HEK293 (cell line): ENCODE data around the gene FABP7.
A peak's percentile ranks its signal among the peaks of the same experiment; 100 is the strongest.

Source experiments
- CTCF ChIA-PET: fragments of 350-600 bp; formaldehyde crosslinking; extraction: SDS; loops from one replicate; lab custom pipeline; 2021; ENCODE audit warnings: antibody characterized with exemption; lab: Yijun Ruan, JAX
- POLR2A ChIA-PET: fragments of 300-600 bp; formaldehyde crosslinking; extraction: SDS; loops from one replicate; lab custom pipeline; 2020; ENCODE audit warnings: antibody characterized with exemption, inconsistent platforms; lab: Yijun Ruan, JAX
- H3K27ac ChIP-seq: fragments of 200-500 bp; sonication (Bioruptor generic); 2 replicates; pipeline ENCODE4 v1.5.1; 2014; ENCODE audit warnings: low read depth, low read length, control low read depth, inconsistent platforms; ENCODE audit errors: extremely low read depth
- H3K36me3 ChIP-seq, 2 experiments: fragments of 200-500 bp in 1 of 2; sonication (Bioruptor generic) in 1 of 2; 1 replicate in 1 of 2; 2 replicates in 1 of 2; pipeline ENCODE4 v1.5.1; 2014 to 2017; ENCODE audit warnings: inconsistent platforms in 2 of 2, low read length in 2 of 2; ENCODE audit not compliant: control insufficient read depth in 2 of 2, insufficient read depth in 1 of 2
- H3K4me1 ChIP-seq: fragments of 200-500 bp; sonication (Bioruptor generic); 2 replicates; pipeline ENCODE4 v1.5.1; 2014; ENCODE audit warnings: mild to moderate bottlenecking, low read length, inconsistent platforms; ENCODE audit not compliant: control insufficient read depth, insufficient read depth
- H3K4me3 ChIP-seq: 2 replicates; pipeline ENCODE4 v1.5.1; 2011; ENCODE audit warnings: low read depth, mild to moderate bottlenecking, control low read depth, low read length, moderate library complexity
- H3K9me3 ChIP-seq: fragments of 200-500 bp; sonication (Bioruptor generic); 2 replicates; pipeline ENCODE4 v1.5.1; 2014; ENCODE audit warnings: low read depth, low read length, inconsistent platforms; ENCODE audit not compliant: control insufficient read depth, insufficient read depth
- EGR2 ChIP-seq: fragments of 450-650 bp; formaldehyde crosslinking; IDR thresholded peaks from 2 replicates; pipeline ENCODE4 v1.5.1; 2016; ENCODE audit warnings: low read depth, missing biosample characterization, missing genetic modification characterization
- KLF1 ChIP-seq: fragments of 450-650 bp; formaldehyde crosslinking; IDR thresholded peaks from 2 replicates; pipeline ENCODE4 v1.5.1; 2016; ENCODE audit warnings: missing biosample characterization, missing genetic modification characterization
- KLF7 ChIP-seq: fragments of 450-650 bp; formaldehyde crosslinking; IDR thresholded peaks from 2 replicates; pipeline ENCODE4 v1.5.1; 2016; ENCODE audit warnings: missing biosample characterization, missing genetic modification characterization, borderline replicate concordance
- MEIS1 ChIP-seq: sonication (generic); formaldehyde crosslinking; IDR thresholded peaks from 2 replicates; pipeline ENCODE4 v1.8.1; 2022; ENCODE audit warnings: missing genetic modification reagents, mild to moderate bottlenecking, borderline replicate concordance
- PRDM1 ChIP-seq: fragments of 450-650 bp; formaldehyde crosslinking; IDR thresholded peaks from 2 replicates; pipeline ENCODE4; 2016; ENCODE audit warnings: missing biosample characterization, missing genetic modification characterization
- ZFP3 ChIP-seq: fragments of 450-650 bp; formaldehyde crosslinking; IDR thresholded peaks from 2 replicates; pipeline ENCODE4 v1.5.1; 2016; ENCODE audit warnings: low read depth, missing biosample characterization, missing genetic modification characterization
- ZNF341 ChIP-seq: fragments of 450-650 bp; formaldehyde crosslinking; IDR thresholded peaks from 2 replicates; pipeline ENCODE4; 2016; ENCODE audit warnings: low read depth, missing biosample characterization, missing genetic modification characterization
- ZNF354C ChIP-seq: fragments of 450-650 bp; formaldehyde crosslinking; IDR thresholded peaks from 2 replicates; pipeline ENCODE4 v1.5.1; 2016; ENCODE audit warnings: missing biosample characterization, missing genetic modification characterization, low read depth, borderline replicate concordance
- ZNF501 ChIP-seq: fragments of 450-650 bp; formaldehyde crosslinking; IDR thresholded peaks from 2 replicates; pipeline ENCODE4 v1.5.1; 2016; ENCODE audit warnings: missing biosample characterization, missing genetic modification characterization
- ZNF529 ChIP-seq: fragments of 450-650 bp; formaldehyde crosslinking; IDR thresholded peaks from 2 replicates; pipeline ENCODE4 v1.5.1; 2017; ENCODE audit warnings: missing genetic modification characterization, missing biosample characterization; ENCODE audit not compliant: insufficient replicate concordance
- ZNF549 ChIP-seq: fragments of 450-650 bp; IDR thresholded peaks from 2 replicates; pipeline ENCODE4 v1.5.1; 2018; ENCODE audit warnings: missing biosample characterization, missing genetic modification characterization, mild to moderate bottlenecking, inconsistent platforms, moderate library complexity
- ZNF701 ChIP-seq: fragments of 450-650 bp; formaldehyde crosslinking; IDR thresholded peaks from 2 replicates; pipeline ENCODE4 v1.5.1; 2016; ENCODE audit warnings: missing biosample characterization, missing genetic modification characterization
- TF ChIP-seq, protein P1 (sequence below): fragments of 450-650 bp; formaldehyde crosslinking; IDR thresholded peaks from 2 replicates; pipeline ENCODE4 v1.5.1; 2016; ENCODE audit warnings: missing biosample characterization, missing genetic modification characterization
- TF ChIP-seq, protein P2 (sequence below): fragments of 450-650 bp; formaldehyde crosslinking; IDR thresholded peaks from 2 replicates; pipeline ENCODE4 v1.5.1; 2016; ENCODE audit warnings: missing biosample characterization, missing genetic modification characterization, low read depth
- TF ChIP-seq, protein P3 (sequence below): fragments of 450-650 bp; formaldehyde crosslinking; IDR thresholded peaks from 2 replicates; pipeline ENCODE4 v1.5.1; 2016; ENCODE audit warnings: missing biosample characterization, missing genetic modification characterization

The FABP7 gene

DNA sequence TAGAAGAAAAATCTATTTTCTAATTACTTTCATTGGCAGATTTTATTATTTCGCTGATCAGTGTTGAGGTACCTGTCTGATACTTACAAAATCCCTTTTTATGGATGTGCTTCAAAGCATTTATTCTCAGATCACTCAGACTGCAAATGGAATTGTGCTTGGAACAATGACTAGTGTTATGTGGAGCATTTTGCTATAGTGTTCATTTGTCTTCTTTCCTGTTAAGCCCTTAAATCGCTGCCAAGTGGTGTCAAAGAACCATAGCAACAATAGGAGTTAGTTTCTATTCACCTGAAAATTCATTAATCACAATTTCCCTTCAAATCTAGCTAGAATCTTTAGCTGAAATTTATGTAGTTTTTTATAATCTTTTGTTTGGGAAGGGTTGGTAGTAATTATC lies 39.4 kb downstream of the FABP7 start (continued):
- TF ChIP-seq, protein P1, sequence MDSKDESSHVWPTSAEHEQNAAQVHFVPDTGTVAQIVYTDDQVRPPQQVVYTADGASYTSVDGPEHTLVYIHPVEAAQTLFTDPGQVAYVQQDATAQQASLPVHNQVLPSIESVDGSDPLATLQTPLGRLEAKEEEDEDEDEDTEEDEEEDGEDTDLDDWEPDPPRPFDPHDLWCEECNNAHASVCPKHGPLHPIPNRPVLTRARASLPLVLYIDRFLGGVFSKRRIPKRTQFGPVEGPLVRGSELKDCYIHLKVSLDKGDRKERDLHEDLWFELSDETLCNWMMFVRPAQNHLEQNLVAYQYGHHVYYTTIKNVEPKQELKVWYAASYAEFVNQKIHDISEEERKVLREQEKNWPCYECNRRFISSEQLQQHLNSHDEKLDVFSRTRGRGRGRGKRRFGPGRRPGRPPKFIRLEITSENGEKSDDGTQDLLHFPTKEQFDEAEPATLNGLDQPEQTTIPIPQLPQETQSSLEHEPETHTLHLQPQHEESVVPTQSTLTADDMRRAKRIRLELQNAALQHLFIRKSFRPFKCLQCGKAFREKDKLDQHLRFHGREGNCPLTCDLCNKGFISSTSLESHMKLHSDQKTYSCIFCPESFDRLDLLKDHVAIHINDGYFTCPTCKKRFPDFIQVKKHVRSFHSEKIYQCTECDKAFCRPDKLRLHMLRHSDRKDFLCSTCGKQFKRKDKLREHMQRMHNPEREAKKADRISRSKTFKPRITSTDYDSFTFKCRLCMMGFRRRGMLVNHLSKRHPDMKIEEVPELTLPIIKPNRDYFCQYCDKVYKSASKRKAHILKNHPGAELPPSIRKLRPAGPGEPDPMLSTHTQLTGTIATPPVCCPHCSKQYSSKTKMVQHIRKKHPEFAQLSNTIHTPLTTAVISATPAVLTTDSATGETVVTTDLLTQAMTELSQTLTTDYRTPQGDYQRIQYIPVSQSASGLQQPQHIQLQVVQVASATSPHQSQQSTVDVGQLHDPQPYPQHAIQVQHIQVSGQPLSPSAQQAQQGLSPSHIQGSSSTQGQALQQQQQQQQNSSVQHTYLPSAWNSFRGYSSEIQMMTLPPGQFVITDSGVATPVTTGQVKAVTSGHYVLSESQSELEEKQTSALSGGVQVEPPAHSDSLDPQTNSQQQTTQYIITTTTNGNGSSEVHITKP: no peak
- TF ChIP-seq ZNF549: no peak
- no peak for TF ChIP-seq ZNF501 (tag by site-specific recombination)

DNA sequence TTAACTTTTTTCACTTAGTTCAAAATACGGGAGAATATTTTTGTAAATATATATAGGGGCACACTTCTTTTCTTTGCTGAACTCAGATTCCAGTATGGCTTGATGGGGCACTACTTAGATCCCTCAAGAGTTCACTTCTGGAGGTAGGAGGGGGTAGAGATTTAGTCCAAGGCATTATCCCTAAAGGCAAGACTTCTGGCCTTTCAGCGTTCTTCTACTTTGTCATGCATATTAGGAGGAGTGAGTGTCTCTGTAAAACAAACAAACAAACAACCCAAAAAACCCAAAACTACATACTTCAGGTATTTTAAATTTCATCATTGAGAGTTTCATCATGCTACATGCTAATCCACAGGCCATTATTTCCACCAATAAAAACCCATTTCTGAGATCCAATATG lies 41.6 kb downstream of the FABP7 start:
- Histone ChIP-seq H3K4me1 (peaks cover 3% of the 10 kb centered on the region; the same call in 1 of the 2 replicates), H3K36me3 (no peaks in the 10 kb centered on the region), H3K4me3 (no peak overlapping the region), H3K27ac (no peak overlapping the region), H3K9me3 (no peaks in the 10 kb centered on the region)
- no peak for TF ChIP-seq EGR2 (tag by site-specific recombination)
- TF ChIP-seq, protein P2, sequence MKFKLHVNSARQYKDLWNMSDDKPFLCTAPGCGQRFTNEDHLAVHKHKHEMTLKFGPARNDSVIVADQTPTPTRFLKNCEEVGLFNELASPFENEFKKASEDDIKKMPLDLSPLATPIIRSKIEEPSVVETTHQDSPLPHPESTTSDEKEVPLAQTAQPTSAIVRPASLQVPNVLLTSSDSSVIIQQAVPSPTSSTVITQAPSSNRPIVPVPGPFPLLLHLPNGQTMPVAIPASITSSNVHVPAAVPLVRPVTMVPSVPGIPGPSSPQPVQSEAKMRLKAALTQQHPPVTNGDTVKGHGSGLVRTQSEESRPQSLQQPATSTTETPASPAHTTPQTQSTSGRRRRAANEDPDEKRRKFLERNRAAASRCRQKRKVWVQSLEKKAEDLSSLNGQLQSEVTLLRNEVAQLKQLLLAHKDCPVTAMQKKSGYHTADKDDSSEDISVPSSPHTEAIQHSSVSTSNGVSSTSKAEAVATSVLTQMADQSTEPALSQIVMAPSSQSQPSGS: no peak
- no peak for TF ChIP-seq MEIS1
- TF ChIP-seq ZNF341 (tag by site-specific recombination): no peak
- no peak for TF ChIP-seq ZNF701
- TF ChIP-seq ZFP3: no peak
- TF ChIP-seq, protein P3, sequence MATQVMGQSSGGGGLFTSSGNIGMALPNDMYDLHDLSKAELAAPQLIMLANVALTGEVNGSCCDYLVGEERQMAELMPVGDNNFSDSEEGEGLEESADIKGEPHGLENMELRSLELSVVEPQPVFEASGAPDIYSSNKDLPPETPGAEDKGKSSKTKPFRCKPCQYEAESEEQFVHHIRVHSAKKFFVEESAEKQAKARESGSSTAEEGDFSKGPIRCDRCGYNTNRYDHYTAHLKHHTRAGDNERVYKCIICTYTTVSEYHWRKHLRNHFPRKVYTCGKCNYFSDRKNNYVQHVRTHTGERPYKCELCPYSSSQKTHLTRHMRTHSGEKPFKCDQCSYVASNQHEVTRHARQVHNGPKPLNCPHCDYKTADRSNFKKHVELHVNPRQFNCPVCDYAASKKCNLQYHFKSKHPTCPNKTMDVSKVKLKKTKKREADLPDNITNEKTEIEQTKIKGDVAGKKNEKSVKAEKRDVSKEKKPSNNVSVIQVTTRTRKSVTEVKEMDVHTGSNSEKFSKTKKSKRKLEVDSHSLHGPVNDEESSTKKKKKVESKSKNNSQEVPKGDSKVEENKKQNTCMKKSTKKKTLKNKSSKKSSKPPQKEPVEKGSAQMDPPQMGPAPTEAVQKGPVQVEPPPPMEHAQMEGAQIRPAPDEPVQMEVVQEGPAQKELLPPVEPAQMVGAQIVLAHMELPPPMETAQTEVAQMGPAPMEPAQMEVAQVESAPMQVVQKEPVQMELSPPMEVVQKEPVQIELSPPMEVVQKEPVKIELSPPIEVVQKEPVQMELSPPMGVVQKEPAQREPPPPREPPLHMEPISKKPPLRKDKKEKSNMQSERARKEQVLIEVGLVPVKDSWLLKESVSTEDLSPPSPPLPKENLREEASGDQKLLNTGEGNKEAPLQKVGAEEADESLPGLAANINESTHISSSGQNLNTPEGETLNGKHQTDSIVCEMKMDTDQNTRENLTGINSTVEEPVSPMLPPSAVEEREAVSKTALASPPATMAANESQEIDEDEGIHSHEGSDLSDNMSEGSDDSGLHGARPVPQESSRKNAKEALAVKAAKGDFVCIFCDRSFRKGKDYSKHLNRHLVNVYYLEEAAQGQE (tag by site-specific recombination): no peak
- TF ChIP-seq KLF7 (tag by site-specific recombination): no peak
- TF ChIP-seq ZNF354C (tag by site-specific recombination): no peak
- TF ChIP-seq KLF1 (tag by site-specific recombination): no peak
- CTCF ChIA-PET: no interaction called here
- POLR2A ChIA-PET: no interaction called here

DNA sequence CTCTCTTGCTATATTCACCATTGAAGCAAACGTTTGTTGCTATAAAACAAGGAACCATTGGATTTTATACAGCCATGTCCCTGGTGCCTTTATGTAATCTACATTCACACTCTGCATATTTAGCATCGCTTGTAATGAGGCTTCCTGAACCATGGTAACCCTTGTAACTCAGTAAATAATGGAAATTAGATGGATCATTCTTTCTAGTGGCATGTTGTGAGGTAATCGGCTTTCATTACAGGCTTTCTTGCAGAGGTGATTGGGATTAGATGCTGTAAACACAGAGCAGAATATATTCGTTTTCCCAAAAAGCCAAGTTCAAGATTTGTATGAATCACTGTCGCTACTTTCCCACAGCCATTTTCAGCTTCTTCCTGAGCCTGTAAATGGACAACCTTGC lies 45.6 kb downstream of the FABP7 start:
- no peak overlapping the region for H3K4me3 ChIP-seq
- CTCF ChIA-PET: interaction anchor here (0.6 to 2.9 kb wide), 4 partner anchors 14 to 333 kb away, joined by 3 to 16 read pairs (median 4); no protein-coding TSS in a partner anchor
- H3K36me3 ChIP-seq: no peaks in the 10 kb centered on the region
- H3K9me3 ChIP-seq: no peaks in the 10 kb centered on the region
- no peak overlapping the region for H3K27ac ChIP-seq
- POLR2A ChIA-PET: no interaction called here
- no peaks in the 10 kb centered on the region for H3K4me1 ChIP-seq
- TF ChIP-seq PRDM1 (tag by site-specific recombination) (0 out of 2 replicates have a peak, but pooled peaks have one; percentile 32), ZNF529 (tag by site-specific recombination) (no peak)
